HG03066 (cell line): ENCODE results near the gene DHRS9.
"Not testable (repeated sequence)": the region's sequence is repeated elsewhere in the genome, so short reads cannot be mapped to it uniquely, and the experiment has no call there.

ENCODE experiments used
- ATAC-seq: cut with Tn5 transposase; IDR thresholded peaks from one replicate; pipeline ENCODE4 v1.9.1; 2021; ENCODE audit warnings: low read depth; ENCODE audit not compliant: unreplicated experiment

Gene DHRS9

GRCh38 chr2:169119851-169120250 lies 50.5 kb downstream of the DHRS9 start:
- no peak for ATAC-seq

GRCh38 chr2:169129703-169130243 lies 60.4 kb downstream of the DHRS9 start:
- ATAC-seq: no peak

- no peak for ATAC-seq
Measured at GRCh38 chr2:169131587-169132512, 62.5 kb downstream of the DHRS9 start.

GRCh38 chr2:169134272-169134671 lies 64.9 kb downstream of the DHRS9 start:
- ATAC-seq: not testable (repeated sequence)

- not testable (repeated sequence) for ATAC-seq
Measured at GRCh38 chr2:169136428-169136827, 67.1 kb downstream of the DHRS9 start.

GRCh38 chr2:169136885-169137534 lies 67.6 kb downstream of the DHRS9 start:
- ATAC-seq: no peak

GRCh38 chr2:169137924-169138323 lies 68.6 kb downstream of the DHRS9 start:
- ATAC-seq: no peak

- ATAC-seq: no peak
Measured at GRCh38 chr2:169139145-169139544, 69.8 kb downstream of the DHRS9 start.

GRCh38 chr2:169139993-169140767 lies 70.8 kb downstream of the DHRS9 start:
- no peak for ATAC-seq

- ATAC-seq: no peak
Measured at GRCh38 chr2:169141713-169142352, 72.5 kb downstream of the DHRS9 start.

GRCh38 chr2:169143998-169144397 lies 74.6 kb downstream of the DHRS9 start:
- no peak for ATAC-seq
